ENCODE results near the gene ZFYVE27. TPM values are rescaled to one million over a fixed set of nuclear protein-coding genes. Genes with fewer than 3 reads are reported as not detected.
A peak's percentile ranks its signal among the peaks of the same experiment; 100 is the strongest.

ZFYVE27 gene
- total RNA-seq, 1 experiment from 2014 or later, result 31.7 TPM

DNA sequence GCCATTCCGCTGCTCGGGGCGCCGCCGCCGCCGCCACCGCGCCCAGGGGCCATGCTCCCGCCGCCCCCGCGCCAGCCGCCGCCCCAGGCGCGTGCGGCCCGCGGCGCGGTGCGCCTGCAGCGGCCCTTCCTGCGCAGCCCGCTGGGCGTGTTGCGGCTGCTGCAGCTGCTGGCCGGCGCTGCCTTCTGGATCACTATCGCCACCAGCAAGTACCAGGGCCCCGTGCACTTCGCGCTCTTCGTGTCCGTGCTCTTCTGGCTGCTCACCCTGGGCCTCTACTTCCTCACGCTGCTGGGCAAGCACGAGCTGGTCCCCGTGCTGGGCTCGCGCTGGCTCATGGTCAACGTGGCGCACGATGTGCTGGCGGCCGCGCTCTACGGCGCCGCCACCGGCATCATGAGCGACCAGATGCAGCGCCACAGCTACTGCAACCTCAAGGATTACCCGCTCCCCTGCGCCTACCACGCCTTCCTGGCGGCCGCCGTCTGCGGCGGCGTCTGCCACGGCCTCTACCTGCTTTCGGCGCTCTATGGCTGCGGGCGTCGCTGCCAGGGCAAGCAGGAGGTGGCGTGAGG lies 23.0 kb upstream of the ZFYVE27 start:
- peaks cover 12% of the 10 kb centered on the region for H3K36me3 ChIP-seq (ENCODE audit: insufficient read depth, low read length, poor library complexity, severe bottlenecking)
- H3K27ac ChIP-seq (ENCODE audit: low read depth, low read length, poor library complexity, severe bottlenecking), result peak overlapping the region; percentile 83
- TF ChIP-seq, protein P1, sequence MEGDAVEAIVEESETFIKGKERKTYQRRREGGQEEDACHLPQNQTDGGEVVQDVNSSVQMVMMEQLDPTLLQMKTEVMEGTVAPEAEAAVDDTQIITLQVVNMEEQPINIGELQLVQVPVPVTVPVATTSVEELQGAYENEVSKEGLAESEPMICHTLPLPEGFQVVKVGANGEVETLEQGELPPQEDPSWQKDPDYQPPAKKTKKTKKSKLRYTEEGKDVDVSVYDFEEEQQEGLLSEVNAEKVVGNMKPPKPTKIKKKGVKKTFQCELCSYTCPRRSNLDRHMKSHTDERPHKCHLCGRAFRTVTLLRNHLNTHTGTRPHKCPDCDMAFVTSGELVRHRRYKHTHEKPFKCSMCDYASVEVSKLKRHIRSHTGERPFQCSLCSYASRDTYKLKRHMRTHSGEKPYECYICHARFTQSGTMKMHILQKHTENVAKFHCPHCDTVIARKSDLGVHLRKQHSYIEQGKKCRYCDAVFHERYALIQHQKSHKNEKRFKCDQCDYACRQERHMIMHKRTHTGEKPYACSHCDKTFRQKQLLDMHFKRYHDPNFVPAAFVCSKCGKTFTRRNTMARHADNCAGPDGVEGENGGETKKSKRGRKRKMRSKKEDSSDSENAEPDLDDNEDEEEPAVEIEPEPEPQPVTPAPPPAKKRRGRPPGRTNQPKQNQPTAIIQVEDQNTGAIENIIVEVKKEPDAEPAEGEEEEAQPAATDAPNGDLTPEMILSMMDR (conservative IDR thresholded peaks at IDR 0.05; ENCODE audit: low read depth, low read length), result peak; percentile 43; the same call in 1 of the 2 replicates
- no peak for TF ChIP-seq EZH2 (IDR thresholded peaks at IDR 0.05; ENCODE audit: borderline replicate concordance, low read depth, low read length, poor library complexity, severe bottlenecking)
- POLR2A ChIA-PET (ENCODE audit: low non-redundant PET), result no interaction called here
- no TSS peak for BruUV-seq (replicated peaks)
- CTCF ChIA-PET, result interaction anchor here (0.5 to 1.9 kb wide), 3 partner anchors 12 to 17 kb away, joined by 3 to 9 read pairs (median 8); no protein-coding TSS in a partner anchor
- no peaks in the 10 kb centered on the region for H3K27me3 ChIP-seq (replicated peaks; ENCODE audit: insufficient read depth, low read depth, low read length, poor library complexity)
- intact Hi-C loops (cut with micrococcal nuclease; ENCODE audit: unreplicated experiment), result no loop called here
- H3K9me3 ChIP-seq (ENCODE audit: low read depth, low read length, poor library complexity, severe bottlenecking), result no peaks in the 10 kb centered on the region
- peak; percentile 78 for DNase-seq (ENCODE audit: low spot score)
- peaks cover 26% of the 10 kb centered on the region for H3K4me1 ChIP-seq (ENCODE audit: insufficient read depth, low read length, poor library complexity, severe bottlenecking)
- H3K4me3 ChIP-seq (ENCODE audit: low read depth, low read length, poor library complexity, severe bottlenecking), result peak overlapping the region; percentile 82

DNA sequence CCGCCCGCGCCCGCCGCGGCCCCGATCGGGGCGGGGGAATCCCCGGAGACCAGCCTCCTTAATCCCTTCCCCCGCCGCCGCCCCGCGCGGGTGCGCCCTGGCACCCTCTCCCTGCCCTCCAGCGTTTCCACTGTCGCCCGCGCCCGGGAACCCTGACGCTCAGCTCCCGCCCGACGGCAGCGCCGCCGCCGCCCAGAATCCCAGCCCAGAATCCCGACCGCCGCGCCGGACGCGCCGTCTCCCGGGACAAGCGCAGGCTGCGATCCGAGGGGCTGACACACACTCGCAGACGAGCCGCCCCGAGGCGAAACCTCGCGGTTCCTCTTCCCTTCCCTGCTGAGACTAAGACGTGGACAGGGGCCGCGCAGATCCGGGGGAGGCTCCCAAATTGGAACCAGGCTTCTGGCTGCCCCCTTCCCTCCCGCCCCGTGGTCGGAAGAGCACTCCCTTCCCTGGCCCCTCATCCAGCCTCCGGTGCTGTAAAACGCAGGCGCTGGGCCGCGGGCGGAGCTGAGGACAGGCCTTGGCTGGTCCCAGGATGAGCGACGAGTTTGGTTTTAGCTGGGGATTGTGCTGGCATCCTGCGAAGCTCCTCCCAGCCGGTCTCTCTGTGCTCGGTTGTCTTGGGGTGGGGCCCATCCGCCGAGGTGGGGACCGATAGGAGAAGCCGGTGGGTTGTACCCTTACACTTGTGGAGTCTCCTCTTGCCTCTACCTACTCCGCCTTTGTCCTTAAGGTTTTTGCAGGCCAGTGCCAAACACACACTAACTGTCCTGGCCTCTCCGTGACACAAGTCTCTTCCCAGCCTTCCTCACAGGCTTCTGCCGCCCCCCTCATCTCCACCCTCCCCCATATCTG lies 22.3 kb upstream of the ZFYVE27 start:
- DNase-seq (ENCODE audit: low spot score), result peak; percentile 76
- CTCF ChIA-PET, result interaction anchor here (0.6 to 1.9 kb wide), 2 partner anchors 13 to 21 kb away, joined by 3 to 8 read pairs; no protein-coding TSS in a partner anchor
- Histone ChIP-seq H3K27ac (ENCODE audit: low read depth, low read length, poor library complexity, severe bottlenecking) (peak overlapping the region; percentile 83), H3K27me3 (replicated peaks; ENCODE audit: insufficient read depth, low read depth, low read length, poor library complexity) (no peaks in the 10 kb centered on the region), H3K9me3 (ENCODE audit: low read depth, low read length, poor library complexity, severe bottlenecking) (no peaks in the 10 kb centered on the region), H3K4me1 (ENCODE audit: insufficient read depth, low read length, poor library complexity, severe bottlenecking) (peaks cover 32% of the 10 kb centered on the region), H3K4me3 (ENCODE audit: low read depth, low read length, poor library complexity, severe bottlenecking) (peak overlapping the region; percentile 82), H3K36me3 (ENCODE audit: insufficient read depth, low read length, poor library complexity, severe bottlenecking) (peaks cover 12% of the 10 kb centered on the region)
- POLR2A ChIA-PET (ENCODE audit: low non-redundant PET), result no interaction called here
- TF ChIP-seq, protein P1 (conservative IDR thresholded peaks at IDR 0.05; ENCODE audit: low read depth, low read length), result no peak
- TF ChIP-seq EZH2 (IDR thresholded peaks at IDR 0.05; ENCODE audit: borderline replicate concordance, low read depth, low read length, poor library complexity, severe bottlenecking), result no peak
- intact Hi-C loops (cut with micrococcal nuclease; ENCODE audit: unreplicated experiment), result no loop called here
- no TSS peak for BruUV-seq (replicated peaks)

DNA sequence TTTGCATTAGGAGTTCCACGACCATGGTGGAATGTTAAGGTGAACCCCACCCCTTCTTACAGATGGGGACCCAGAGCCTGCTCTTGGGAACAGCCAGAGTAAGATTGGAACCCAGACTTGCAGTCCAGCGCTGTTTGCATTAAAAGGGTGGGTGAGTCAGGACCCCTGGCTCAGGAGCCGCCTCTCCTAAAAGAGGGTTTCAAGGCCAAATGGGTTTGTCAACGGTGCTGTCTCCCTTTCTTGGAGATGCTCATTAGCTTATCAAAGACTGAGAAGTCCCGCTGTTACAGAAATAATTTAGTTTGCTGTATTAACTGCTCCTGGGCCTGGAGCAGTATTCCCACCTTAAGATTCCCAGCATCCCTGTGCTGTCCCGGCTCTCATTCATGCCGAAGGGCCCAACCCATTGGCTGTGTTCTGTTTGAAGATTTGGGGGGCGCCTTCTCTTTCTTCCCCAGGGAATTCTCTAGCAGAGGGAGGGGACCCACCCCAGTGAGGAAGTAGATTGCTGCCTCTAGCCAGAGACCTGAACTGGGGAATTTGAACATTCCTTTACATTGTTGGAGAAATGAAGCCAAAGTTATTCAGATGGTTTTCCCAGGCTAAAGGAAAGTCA lies 21.6 kb upstream of the ZFYVE27 start:
- peaks cover 12% of the 10 kb centered on the region for H3K36me3 ChIP-seq (ENCODE audit: insufficient read depth, low read length, poor library complexity, severe bottlenecking)
- peaks cover 34% of the 10 kb centered on the region for H3K4me1 ChIP-seq (ENCODE audit: insufficient read depth, low read length, poor library complexity, severe bottlenecking)
- TSS peak; percentile 30 for BruUV-seq (replicated peaks)
- intact Hi-C loops (cut with micrococcal nuclease; ENCODE audit: unreplicated experiment), result no loop called here
- DNase-seq (ENCODE audit: low spot score), result no peak
- no peak for TF ChIP-seq EZH2 (IDR thresholded peaks at IDR 0.05; ENCODE audit: borderline replicate concordance, low read depth, low read length, poor library complexity, severe bottlenecking)
- TF ChIP-seq, protein P1 (conservative IDR thresholded peaks at IDR 0.05; ENCODE audit: low read depth, low read length), result no peak
- peak overlapping the region; percentile 83 for H3K27ac ChIP-seq (ENCODE audit: low read depth, low read length, poor library complexity, severe bottlenecking)
- H3K9me3 ChIP-seq (ENCODE audit: low read depth, low read length, poor library complexity, severe bottlenecking), result no peaks in the 10 kb centered on the region
- H3K27me3 ChIP-seq (replicated peaks; ENCODE audit: insufficient read depth, low read depth, low read length, poor library complexity), result no peaks in the 10 kb centered on the region
- peak overlapping the region; percentile 82 for H3K4me3 ChIP-seq (ENCODE audit: low read depth, low read length, poor library complexity, severe bottlenecking)
- POLR2A ChIA-PET (ENCODE audit: low non-redundant PET), result no interaction called here
- CTCF ChIA-PET, result interaction anchor here (0.7 to 1.9 kb wide), 2 partner anchors 14 to 210 kb away, joined by 4 to 8 read pairs; no protein-coding TSS in a partner anchor

Measured in A673 (cell line).